Cardiac muscle cell (in vitro differentiated cells and primary cell): Measurements from ENCODE around the gene PTOV1. TPM values are rescaled to one million over a fixed set of nuclear protein-coding genes. Genes with fewer than 3 reads are reported as not detected.

Source experiments
- DNase-seq, 2 donors: peaks; one replicate each; pipeline versions ENCODE4 v3.0.0 to v3.0.0-alpha.2; 2010 to 2017; ENCODE audit warnings: low read depth in 1 of 2, low spot score in 1 of 2
- H3K27ac ChIP-seq: fragments of 200-600 bp; sonication (generic); 2 replicates; pipeline ENCODE4 v1.5.1; 2016
- H3K27me3 ChIP-seq: fragments of 200-600 bp; sonication (generic); 2 replicates; pipeline ENCODE4 v1.6.0; 2016; ENCODE audit warnings: control low read depth
- H3K36me3 ChIP-seq: fragments of 200-600 bp; sonication (generic); 2 replicates; pipeline ENCODE4 v1.5.1; 2016; ENCODE audit warnings: control low read depth
- H3K4me1 ChIP-seq: fragments of 200-600 bp; sonication (generic); 2 replicates; pipeline ENCODE4 v1.8.1; 2017; ENCODE audit warnings: low read depth, mild to moderate bottlenecking, mixed run types
- H3K4me3 ChIP-seq: fragments of 200-600 bp; sonication (generic); 2 replicates; pipeline ENCODE4 v1.5.1; 2016; ENCODE audit warnings: mild to moderate bottlenecking
- H3K9me3 ChIP-seq: fragments of 200-600 bp; sonication (generic); 2 replicates; pipeline ENCODE4 v1.5.1; 2017; ENCODE audit warnings: low read depth, mild to moderate bottlenecking, control low read depth
- CTCF ChIP-seq: IDR thresholded peaks from 2 replicates; pipeline ENCODE4 v1.5.1; 2012; ENCODE audit warnings: low read depth, mild to moderate bottlenecking, low read length
- polyA plus RNA-seq: library from polyadenylated mRNA; unstranded; fragments of >200 nt; fragmentation: Nextera tagmentation; extraction: Ambion mirVana; gene quantifications from 2 replicates; pipeline ENCODE4 v1.2.1, GENCODE V29; 2016
- total RNA-seq: library from RNA; depleted of rRNA; stranded (reverse); fragments of >200 nt; gene quantifications from 2 replicates; pipeline ENCODE4 v1.2.3, GENCODE V29; 2016

Gene PTOV1
- total and polyA plus RNA-seq, 2 experiments from 2014 or later = 290 to 583 TPM

GRCh38 chr19:49809160-49809940 lies 41.6 kb upstream of the PTOV1 start:
- H3K4me3 ChIP-seq = peak overlapping the region; percentile 32
- H3K4me1 ChIP-seq = peaks cover 5% of the 10 kb centered on the region
- H3K27me3 ChIP-seq = no peaks in the 10 kb centered on the region
- no peaks in the 10 kb centered on the region for H3K9me3 ChIP-seq
- peak in 1 of 2 donors; percentile 52 for DNase-seq
- peaks cover 3% of the 10 kb centered on the region for H3K36me3 ChIP-seq
- no peak for TF ChIP-seq CTCF
- no peak overlapping the region for H3K27ac ChIP-seq

- Histone ChIP-seq H3K27ac (no peak overlapping the region), H3K9me3 (no peaks in the 10 kb centered on the region), H3K4me3 (no peak overlapping the region), H3K27me3 (no peaks in the 10 kb centered on the region), H3K36me3 (peaks cover under 1% of the 10 kb centered on the region), H3K4me1 (peaks cover 5% of the 10 kb centered on the region)
- no peak for TF ChIP-seq CTCF
- DNase-seq = no peak
Observed at GRCh38 chr19:49809941-49810389, 41.0 kb upstream of the PTOV1 start.

GRCh38 chr19:49811328-49811727 lies 39.6 kb upstream of the PTOV1 start:
- no peak for TF ChIP-seq CTCF
- Histone ChIP-seq H3K27me3 (no peaks in the 10 kb centered on the region), H3K36me3 (no peaks in the 10 kb centered on the region), H3K4me1 (peaks cover 5% of the 10 kb centered on the region), H3K9me3 (no peaks in the 10 kb centered on the region), H3K4me3 (no peak overlapping the region), H3K27ac (no peak overlapping the region)
- DNase-seq = no peak

GRCh38 chr19:49812452-49812996 lies 38.4 kb upstream of the PTOV1 start:
- peaks cover 5% of the 10 kb centered on the region for H3K4me1 ChIP-seq
- H3K27ac ChIP-seq = peak overlapping the region; percentile 90
- H3K36me3 ChIP-seq = no peaks in the 10 kb centered on the region
- no peak for TF ChIP-seq CTCF
- no peaks in the 10 kb centered on the region for H3K27me3 ChIP-seq
- DNase-seq = no peak
- H3K4me3 ChIP-seq = peak overlapping the region; percentile 86
- no peaks in the 10 kb centered on the region for H3K9me3 ChIP-seq

- DNase-seq = peak; percentile 98 to 99
- peak; percentile 41 for TF ChIP-seq CTCF
- H3K4me1 ChIP-seq = peaks cover 5% of the 10 kb centered on the region
- no peaks in the 10 kb centered on the region for H3K9me3 ChIP-seq
- peak within 1 kb of the TSS; percentile 86 for H3K4me3 ChIP-seq
- H3K36me3 ChIP-seq = no peaks in the 10 kb centered on the region
- peak within 1 kb of the TSS; percentile 90 for H3K27ac ChIP-seq
- no peaks in the 10 kb centered on the region for H3K27me3 ChIP-seq
Observed at GRCh38 chr19:49812997-49813861, 37.7 kb upstream of the PTOV1 start, which contains the start of gene FUZ. Gene FUZ (minus strand): TSS chr19:49813292. CDS start chr19:49813106, 186 bp downstream.
